ACHN (cell line): ENCODE data around the gene LIX1L.
A peak's percentile ranks its signal among the peaks of the same experiment; 100 is the strongest.

Experiments used
- DNase-seq: peaks from one replicate; pipeline ENCODE4 v3.0.0-alpha.2; 2015
- in situ Hi-C: cut with HindIII; loops from 2 replicates; pipeline ENCODE4 v1.10.0; 2017; ENCODE audit warnings: low sequenced_read_pairs, low pct_ligation_motif_present, low pct_unique_long_range_greater_than_20kb

Gene LIX1L

DNA sequence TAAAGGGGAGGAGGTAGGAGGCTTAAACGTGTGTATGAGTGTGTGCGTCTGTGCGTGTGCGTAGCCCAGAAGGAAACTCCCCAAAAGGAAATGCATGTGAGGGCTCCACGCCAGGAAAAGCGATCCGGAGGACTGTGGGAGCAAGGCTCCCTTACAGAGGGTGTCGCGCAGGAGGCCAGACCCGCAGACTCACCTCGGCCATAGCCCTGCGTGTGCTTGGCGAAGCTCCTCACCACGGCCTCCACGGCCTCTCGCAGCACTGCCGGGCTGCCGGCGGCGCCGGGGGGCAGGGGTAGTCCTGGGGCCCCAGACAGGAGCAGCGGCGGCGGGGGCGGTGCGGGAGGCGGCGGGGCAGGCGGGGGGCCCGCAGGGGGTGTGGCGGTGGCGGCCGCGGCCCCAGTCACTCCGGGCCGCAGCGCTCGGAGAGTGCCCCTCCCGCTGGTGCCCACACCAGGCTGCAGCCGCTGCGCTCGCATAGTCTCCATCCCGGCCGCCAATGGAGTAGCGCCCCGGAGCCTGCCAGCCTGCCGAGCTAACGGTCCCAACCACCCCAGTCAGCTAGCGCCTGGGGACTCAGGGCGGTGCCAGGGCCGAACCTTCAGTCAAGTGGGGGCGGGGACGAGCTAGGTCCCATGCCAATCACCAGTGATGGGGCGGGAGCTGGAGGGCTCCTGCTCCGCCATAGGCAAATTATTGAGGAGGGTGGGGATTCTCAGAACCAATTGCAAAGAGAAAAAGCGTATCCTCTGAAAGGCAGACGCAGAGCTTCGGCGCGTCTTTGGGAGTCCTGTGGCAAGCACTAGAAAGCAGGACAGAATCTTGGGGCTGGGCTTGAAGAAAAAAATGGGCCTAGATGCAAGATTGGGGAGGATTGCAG lies at the start of gene LIX1L:
TSS of gene LIX1L (minus strand) at position 575 of the 877 bp plus-strand sequence. CDS start at position 485, 90 bp downstream.
- in situ Hi-C loops: no loop called here
- peak; percentile 99 for DNase-seq

DNA sequence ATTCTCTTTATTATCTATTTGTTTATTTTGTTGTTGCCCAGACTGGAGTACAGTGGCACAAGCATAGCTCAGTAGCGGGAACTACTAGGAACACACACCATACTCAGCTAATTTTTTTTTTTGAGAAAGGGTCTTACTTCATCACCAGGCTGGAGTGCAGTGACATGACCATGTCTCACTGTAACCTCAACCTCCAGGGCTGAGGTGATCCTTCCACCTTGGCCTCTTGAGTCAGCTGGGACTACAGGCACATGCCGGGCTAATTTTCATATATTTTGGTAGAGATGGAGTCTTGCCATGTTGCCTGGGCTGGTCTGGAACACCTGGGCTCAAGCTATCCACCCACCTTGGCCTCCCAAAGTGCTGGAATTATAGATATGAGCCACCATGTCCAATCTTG lies 43.9 kb upstream of the LIX1L start:
- no peak for DNase-seq
- in situ Hi-C loops: no loop called here

DNA sequence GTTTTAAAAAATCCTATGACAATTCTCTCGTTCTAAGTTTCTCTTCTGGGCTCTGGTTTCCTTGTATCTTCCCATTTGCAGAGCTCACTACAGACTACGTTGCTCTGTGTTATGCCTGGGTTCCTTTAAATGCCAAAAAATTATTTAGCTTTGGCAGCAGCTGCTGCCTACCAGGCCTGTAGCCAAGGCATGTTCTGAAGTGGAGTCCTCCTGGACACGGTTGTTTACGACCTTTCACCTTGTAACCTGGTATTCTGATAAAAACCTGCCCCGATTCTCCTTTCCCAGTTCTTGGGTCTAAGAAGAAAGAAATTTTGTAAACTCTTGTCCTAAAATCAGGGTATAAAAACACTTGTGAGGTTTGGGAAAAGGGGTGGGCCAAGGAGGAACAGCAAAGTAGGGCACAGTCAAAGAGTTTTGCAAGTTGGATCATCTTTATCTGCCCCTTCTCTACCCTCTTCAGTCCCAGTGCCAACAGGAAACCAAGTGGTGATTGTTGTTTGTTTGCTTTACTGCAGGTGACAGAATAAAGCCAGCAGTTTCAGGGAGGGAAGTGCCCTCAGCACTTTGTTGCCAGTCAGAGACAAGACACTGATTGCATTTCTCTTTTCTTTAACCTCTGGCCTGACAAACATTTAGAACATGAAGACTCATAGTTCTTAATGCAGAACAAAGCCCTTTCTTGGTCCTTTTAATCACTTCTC lies 41.7 kb upstream of the LIX1L start:
- in situ Hi-C loops: no loop called here
- DNase-seq: no peak

DNA sequence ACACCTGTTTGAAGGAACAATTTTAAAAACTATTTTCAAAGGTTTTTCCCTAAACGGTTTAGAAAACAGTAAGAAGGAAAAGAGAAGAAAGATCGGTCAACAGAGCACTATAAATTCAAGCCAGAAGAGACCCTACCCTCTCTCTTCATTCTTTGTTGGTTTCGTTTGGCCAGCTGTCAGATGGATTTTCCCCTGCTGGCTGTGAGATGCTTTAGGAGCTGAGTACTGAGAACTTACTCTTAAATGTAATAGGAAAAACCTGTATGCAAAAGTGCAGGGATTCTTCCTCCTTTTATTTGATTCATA lies 39.9 kb upstream of the LIX1L start:
- in situ Hi-C loops: no loop called here
- DNase-seq: no peak

DNA sequence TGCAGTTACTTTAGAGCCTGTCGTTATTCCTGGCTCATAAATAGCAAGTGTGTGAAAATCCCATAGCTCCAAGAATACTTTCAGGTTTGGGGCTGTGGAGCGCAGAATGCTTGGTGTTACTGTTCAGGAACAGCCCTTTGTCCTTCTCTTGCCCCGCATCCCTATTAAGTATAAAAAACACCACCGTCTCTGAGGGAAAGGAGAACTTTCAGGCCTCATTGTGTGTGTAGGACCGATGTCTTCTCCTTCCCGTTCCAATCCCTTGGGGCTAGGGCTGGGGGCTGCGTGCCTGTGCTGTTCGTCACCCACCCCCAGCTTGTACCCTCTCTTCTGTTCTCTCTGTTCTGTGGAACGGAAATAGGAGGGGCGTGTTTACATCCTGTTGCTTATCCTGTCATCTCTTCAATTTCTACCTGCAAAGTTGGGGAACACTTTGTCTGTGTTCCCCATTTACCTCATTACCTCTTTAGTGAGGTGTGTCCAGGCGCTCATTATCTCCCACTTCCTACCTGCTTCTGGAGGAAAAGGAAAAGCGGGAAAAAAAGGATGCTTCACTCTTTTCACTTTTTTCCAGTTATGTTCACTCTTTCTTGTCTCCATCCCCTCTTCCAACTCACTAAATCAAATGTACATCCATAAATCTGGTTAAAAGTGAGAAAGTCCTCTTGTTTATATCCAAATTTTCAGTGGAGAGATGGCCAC lies 39.4 kb upstream of the LIX1L start:
- DNase-seq: no peak
- in situ Hi-C loops: no loop called here

DNA sequence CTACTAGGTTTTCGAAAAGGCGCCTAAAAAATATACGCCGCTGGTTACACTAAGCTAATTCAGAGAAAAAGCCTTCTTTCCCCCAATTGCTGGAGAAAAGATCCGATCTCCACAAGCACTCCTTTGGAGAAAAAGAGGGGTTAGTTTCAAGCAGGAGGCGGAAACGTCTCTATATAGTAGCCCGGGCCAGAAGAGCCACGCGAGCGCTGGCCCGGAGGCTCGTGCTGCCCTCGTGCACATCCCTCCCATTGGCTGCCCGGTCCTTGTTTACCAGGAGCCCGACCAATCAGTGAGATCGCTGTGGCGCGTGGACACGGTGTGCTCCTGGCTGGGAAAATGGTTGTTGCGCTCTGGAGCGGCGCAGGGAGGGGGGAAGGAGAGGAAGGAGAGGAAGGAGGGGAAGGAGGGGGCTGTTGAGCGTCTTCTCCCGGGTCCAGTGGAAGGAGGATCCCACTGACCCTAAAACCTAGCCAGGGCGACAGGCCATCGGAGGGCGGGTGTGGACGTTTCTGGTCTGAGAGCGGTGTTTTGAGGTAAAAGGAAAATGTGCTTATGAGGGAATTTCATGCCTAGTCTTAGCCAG lies 38.7 kb upstream of the LIX1L start, which contains the start of gene TXNIP:
TSS of gene TXNIP (minus strand) at position 147 of the 583 bp plus-strand sequence. CDS start 313 bp downstream, outside the sequence.
- DNase-seq: peak; percentile 98
- in situ Hi-C loops: no loop called here

DNA sequence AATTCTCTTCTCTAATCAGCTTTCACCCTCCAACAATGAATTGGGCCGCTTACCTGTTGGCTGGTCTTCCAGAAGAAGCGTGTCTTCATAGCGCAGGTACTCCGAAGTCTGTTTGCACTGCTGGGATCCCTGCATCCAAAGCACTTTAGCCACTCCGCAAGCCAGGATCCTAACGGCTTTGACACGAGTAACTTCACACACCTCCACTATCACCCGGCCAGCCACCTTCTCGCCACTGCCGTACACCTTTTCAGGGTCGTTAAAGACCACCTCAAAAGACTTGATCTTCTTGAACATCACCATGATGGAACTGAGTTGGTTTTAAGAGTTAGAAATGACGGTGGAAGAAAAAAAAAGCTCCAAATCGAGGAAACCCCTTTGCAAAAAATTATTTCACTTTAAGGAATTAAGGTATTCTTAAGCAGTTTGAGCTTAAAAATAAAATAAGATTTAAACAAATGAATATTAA lies 38.2 kb upstream of the LIX1L start:
- in situ Hi-C loops: no loop called here

DNA sequence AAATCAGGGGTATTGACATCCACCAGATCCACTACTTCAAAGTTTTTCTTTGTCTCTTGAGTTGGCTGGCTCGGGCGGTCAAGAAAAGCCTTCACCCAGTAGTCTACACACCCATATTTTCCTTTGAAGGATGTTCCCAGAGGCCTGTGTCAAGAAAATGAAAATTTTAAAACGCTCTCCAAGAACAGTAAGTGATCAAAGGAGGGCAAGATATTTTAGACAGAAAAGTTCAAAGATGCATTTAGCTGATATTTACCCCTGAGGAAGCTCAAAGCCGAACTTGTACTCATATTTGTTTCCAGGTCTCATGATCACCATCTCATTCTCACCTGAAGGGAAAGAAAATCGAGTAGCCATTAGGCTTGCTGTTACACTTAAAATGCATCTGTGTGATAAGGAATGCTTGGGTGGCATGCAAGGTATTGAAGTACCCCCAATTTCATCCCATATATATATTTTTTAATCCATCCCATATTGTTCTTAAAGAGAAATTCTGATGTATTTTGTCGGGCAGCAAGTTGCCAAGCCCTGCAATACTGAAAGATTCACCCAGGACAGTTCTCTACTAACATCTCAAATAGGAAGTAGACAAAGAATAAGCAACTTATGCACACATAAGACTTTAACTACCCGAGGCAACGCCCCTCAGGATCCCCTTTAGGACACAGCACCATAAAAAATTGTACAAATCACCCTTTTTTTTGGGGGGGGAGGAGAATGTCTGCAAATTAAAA lies 37.5 kb upstream of the LIX1L start:
- in situ Hi-C loops: no loop called here

More for the DNA sequence above, 38.2 kb upstream of the LIX1L start:
- DNase-seq: peak; percentile 26

DNA sequence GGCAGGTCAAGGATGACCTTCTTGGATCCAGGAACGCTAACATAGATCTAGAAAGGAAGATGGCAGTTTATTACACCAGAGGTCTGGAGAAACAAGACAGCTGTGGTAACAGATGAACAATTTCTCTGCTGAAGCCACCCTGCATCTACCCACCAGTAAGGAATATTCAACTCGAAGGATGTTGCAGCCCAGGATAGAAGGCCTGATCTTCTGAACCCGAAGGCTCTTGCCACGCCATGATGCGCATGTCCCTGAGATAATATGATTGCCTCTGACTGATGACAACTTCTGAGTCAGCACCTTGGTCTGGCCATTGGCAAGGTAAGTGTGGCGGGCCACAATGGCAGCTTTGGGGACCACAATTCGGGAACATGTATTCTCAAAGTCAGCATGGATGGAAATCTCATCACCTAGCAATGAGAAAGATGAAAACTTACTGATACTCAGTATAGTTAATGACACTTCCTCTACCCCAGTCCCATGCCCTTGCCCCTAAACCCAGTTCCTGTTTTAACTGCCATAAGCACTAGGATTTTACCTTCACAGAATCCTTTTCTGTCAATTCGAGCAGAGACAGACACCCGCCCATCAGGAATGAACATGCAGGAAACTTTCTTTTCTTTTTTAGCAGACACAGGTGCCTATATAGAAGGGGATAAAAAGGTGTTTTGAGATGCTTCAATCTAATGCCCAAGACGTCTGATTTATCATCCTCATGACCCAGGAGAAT lies 36.7 kb upstream of the LIX1L start:
- in situ Hi-C loops: no loop called here
- no peak for DNase-seq

More for the DNA sequence above, 37.5 kb upstream of the LIX1L start:
- DNase-seq: no peak

DNA sequence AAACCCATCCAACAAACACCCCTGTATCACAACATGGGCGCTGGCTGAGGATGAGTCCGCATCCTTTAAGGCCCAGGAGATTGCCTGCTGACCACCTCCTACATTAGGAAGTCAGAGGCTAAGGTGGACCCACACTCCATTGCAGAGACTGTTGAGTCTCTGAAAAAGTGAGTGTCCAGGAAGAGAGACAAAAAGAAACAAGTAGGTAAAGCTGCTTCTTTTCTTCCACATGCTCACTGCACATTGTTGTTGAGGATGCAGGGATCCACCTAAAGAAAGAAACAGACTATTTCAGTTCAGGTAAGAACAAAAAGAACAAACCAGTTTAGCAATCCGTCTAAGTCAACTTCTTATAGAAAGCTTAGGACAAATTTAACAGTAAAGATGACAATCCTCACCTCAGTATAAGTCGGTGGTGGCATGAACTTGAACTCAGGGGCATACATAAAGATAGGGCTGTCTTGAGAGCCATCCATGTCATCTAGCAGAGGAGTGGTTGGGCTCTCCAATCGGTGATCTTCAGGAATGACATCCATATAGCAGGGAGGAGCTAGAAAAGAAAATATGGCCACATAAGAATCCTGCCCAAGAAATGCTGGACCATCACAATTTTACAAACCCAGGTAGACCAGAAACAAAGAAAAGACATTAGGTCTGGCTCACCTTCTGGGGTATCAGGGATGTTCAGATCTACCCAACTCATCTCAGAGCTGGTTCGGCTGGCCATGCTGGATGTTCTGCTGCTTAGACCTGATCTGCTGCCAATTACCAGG lies 36.0 kb upstream of the LIX1L start:
- no peak for DNase-seq
- in situ Hi-C loops: no loop called here

DNA sequence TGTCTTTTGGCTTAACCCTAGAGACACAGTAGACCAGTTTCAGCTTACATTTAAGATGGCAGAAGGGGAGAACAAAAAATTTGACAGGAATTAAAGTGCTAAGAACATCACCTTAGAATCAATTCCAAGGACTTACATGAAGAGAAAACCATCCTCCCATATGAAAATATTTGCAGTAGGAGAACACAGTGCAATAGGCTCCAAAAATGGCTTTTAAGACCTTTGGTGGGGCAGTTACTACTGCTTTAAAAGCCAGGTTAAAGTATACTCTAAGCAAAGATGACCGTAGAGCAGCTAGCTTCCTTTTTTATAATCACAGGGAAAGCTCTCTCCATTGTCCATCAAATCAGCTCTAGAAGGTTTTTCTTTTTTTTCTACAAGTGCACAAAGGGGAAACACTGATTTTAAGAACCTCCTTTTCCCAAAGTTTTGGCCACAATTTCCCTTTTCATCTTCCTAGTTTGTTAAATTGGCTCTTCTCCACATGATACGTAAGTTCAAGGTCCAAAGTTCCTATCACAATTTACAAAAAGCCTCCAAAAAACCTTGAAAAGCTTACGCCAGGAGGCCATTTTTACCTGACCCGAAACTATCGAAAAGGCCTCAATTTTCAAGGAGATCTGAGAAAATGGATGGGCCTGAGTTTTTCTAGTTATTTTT lies 35.3 kb upstream of the LIX1L start:
- in situ Hi-C loops: no loop called here

DNA sequence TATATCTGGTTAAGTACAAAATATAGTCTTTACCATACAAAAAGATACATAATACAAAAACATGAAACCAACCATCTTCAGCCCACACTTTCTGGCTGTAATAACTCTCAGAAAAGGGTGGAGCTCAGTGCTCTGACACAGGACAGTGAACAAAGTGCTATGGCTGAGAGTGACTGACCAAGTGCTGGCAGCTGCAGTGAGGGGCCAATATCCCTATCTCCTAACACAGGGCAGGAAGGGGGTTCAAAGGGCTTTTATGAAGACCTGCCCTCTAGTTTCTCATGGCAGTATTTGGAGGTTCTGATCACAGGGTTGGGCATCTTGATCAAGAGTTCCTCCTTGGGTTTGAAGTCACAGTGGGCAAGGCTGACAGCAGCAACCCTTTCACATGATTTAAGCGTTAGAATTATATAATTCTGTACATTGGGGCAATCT lies 34.7 kb upstream of the LIX1L start:
- no peak for DNase-seq
- in situ Hi-C loops: no loop called here

More for the DNA sequence above, 35.3 kb upstream of the LIX1L start:
- DNase-seq: no peak

DNA sequence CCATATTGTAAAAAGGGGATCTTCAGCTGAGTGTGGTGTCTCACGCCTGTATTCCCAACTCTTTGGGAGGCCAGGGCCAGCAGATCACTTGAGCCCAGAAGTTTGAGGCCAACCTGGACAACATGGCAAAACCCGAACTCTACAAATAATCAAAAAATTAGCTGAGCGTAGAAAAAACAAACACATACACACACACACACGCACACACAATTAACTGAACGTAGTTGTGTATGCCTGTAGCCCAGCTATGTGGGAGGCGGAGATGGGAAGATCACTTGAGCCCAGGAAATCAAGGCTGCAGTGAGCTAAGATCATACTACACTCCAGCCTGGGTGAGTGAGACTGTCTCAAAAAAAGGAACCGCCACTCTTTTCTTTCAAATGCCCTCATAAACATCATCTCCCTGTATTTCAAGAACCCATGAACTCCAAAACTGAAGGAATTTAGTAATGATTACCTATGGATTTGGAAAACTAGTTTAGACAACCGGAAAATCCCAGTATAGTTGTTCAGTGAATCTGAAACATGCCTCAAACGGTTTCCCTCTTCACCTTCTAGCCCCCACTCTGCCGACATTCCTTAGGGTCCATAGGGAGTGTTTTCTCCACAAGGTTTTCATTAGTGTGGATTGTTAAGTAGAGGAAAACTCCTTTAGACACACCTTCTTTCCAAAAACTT lies 34.1 kb upstream of the LIX1L start:
- no peak for DNase-seq
- in situ Hi-C loops: no loop called here

DNA sequence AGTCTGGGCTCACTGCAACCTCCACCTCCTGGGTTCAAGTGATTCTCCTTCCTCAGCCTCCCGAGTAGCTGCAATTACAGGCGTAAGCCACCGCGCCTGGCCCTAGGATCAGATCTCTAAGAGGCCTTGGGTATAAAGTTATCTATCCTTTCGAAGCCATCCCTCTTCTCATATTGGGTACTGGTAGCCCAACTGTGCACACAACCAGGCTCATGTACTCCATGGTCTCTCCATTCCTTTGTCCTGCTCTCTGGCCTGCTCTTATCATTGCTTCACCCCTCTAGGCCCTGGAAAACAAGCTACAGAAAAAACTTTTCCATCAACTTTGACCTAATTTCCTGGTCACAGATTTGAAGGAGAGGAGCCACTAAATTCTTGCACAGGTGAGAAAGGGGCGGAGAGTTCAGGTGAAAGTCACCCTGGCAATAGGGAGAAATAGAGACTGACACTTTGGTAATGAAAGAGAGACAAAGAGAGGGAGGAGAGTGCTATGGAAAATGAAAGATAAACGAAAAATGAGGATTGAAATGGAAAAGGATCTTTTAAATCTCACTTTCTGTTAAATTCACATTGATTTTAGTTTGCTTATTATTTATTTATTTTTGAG lies 32.5 kb upstream of the LIX1L start:
- in situ Hi-C loops: no loop called here
- no peak for DNase-seq

DNA sequence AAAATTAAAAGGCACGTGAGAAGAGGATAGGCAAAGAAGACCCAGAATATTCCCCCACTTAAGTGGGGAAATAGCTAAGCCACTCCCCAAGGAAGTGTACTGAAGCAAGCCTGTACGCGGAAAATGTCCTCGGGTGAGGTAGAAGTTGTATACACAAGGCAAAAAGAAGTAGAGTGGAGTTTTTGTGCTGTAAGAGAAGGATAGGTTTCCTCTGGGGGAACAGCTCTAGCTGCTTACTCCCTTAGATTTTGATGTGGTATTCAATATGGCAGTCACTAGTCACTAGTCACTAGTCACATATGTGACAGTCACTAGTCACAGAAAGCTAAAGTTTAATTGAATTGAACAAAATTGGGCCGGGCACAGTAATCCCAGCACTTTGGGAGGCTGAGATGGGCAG lies 31.0 kb upstream of the LIX1L start:
- in situ Hi-C loops: no loop called here
- no peak for DNase-seq
